Islet of Langerhans (tissue), 1 donor: ENCODE data around the gene EML6.
A peak's percentile ranks its signal among the peaks of the same experiment; 100 is the strongest.

Experiments
- FAIRE-seq: peaks from one replicate; lab custom pipeline; 2011; peaks lifted over from hg19 to GRCh38; lab: Jason Lieb, UNC

The EML6 gene

GRCh38 chr2:54880428-54880827 lies 157.0 kb downstream of the EML6 start:
- FAIRE-seq = no peak

DNA sequence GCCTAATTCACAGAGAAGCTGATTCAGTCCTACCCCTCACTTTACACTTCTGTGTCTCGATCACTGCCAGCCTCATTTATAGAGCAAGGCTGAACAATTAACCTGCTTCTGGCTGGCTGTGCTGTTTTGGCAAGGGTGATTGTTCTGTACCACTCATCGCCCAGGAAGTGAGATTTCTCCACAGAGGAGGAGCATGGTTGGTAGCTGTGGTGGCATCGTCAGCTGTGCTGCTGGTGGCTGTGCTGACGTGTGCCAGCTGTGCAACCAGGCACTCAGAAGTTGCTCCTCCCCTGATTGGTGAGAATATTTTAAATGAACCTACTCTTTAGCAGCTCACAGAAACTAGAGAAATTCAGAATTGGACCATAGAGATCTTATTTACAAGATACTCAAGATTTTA lies 158.3 kb downstream of the EML6 start:
- no peak for FAIRE-seq

DNA sequence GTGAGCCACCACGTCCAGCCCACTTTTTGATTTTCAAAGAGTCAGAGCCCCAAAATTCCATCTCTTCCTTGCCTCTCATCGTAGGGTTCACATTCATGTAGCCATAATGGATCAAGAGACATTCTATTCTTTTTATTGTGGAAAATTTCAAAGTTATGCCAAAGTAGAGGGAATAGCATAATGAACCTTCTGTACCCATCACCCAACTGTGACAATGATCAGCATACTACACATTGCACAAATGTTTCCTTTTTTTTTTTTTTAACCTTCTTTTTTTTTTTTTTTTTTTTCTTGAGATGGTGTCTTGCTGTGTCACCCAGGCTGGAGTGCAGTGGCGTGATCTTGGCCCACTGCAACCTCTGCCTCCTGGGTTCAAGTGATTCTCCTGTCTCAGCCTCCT lies 162.4 kb downstream of the EML6 start:
- FAIRE-seq = no peak

DNA sequence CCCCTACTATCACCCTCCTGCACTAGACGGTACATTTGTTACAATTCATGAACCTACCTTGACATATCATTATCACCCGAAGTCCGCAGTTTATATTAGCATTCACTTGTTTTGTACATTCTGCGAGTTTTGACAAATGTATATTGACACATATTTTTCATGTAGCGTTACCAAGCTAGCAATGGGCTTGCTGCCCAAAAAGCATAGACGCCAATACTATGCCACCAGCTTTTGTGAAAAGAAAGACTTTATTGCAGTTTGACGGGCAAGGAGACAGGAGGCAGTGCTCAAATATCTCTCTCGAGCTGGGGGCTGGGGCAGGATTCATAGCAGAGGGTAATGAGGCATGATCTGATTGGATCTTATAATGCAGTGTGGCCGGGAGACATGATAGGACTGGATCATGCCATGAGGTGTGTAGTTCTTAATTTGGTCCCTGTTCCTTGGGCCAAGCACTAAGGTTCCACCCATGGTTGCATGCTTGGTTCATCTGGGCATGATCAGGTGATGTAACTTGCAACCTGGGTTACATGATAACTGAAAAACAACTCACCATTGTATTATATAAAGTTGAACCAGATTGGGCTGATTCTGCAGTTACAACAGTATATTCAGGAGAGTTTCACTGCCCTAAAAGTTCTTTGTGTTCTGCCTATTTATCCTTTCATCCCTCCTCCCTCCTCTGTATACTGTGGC lies 164.5 kb downstream of the EML6 start:
- no peak for FAIRE-seq

DNA sequence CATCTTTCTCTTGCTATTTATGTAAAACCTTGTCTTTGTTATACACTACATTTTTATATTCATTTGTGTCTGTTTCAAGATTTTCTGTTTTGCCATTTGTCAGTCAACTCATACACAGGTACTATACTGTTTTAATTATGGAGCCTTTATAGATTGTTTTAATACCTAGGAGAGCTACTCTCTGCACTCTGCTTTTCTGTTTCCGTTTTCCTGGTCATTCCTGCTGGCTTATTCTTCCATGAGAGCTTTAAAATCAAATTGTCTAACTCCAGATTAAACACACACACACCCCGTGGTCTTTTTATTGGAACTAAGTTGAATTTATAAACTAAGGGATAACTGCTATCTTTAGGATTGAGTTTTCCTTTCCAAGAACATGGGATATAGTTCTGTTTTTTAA lies 165.6 kb downstream of the EML6 start:
- FAIRE-seq = no peak

DNA sequence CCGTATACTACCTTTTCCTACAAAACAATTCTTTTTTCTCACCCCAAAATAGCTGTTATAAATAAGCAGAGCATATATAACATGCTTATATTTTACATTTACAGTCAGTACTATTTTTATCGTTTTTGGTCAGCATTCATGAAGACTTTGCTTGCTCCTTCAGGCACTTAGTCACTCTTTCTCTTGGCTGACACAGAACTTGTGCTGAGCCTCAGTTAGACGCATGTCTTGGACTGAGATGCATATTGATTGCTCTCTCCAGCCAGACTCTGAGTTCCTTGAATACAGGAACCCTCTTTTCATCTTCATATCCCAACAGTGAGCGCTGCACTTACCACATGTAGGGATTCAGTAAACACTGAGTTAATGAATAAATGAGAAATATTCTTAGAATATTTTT lies 168.4 kb downstream of the EML6 start:
- FAIRE-seq = no peak

DNA sequence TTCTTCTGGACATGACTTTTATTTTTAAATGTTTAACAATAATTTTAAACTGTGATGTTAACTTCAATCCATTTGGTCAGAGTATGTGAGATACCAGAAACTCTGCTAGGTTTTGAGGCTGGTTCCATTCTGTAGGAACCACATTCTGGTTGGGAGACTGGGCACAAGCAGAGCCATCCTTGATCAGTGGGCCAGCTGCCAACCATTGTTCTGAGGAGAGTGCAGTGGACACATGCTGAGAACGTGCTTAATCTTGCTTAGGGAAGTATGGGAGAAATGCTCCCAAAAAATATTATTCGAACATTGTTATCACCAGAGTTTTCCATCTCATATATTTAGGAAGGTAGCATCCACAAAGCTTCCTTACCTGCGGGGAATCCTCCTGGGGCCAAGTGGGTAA lies 171.0 kb downstream of the EML6 start:
- no peak for FAIRE-seq

GRCh38 chr2:54895730-54896129 lies 172.3 kb downstream of the EML6 start:
- FAIRE-seq = no peak

GRCh38 chr2:54897420-54898310 lies 174.2 kb downstream of the EML6 start:
- FAIRE-seq = no peak

DNA sequence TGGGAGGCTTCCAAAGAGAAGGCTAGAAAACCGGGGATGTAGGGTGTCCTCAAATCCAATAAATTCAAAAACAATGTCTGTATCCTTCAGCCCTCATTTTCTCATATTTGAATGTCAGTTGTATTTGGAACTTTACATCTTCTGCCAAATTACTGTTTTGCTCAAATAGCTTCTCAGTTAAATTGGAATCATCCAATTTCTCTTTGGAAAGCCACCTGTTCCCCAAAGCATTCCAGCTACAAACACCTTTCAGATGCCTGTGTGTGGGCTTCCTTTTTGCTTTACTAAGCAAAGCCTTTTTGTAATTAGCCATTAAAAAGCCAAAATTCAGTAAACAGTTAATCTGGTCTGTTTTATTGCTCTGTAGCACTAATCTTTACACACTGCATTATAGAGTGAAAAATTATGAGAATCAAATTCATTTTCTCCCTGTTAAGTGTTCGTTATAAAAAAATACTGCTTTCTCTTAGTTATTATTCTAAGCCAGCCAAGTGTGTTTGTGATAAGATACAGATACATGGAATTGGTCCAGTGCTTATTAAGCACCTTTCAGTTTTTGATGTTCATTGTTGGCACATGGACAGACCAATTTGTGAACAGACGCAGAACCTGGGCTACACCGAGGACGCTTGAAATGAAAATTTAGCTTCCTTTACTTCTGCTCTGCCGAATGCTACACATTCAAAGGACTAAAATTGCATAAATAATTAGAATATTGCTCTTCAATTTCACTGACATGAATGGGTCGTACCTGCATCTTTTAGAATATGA lies 175.2 kb downstream of the EML6 start:
- no peak for FAIRE-seq

GRCh38 chr2:54899576-54900200 lies 176.2 kb downstream of the EML6 start:
- FAIRE-seq = peak; percentile 98

GRCh38 chr2:54901224-54901986 lies 177.9 kb downstream of the EML6 start:
- FAIRE-seq = no peak

DNA sequence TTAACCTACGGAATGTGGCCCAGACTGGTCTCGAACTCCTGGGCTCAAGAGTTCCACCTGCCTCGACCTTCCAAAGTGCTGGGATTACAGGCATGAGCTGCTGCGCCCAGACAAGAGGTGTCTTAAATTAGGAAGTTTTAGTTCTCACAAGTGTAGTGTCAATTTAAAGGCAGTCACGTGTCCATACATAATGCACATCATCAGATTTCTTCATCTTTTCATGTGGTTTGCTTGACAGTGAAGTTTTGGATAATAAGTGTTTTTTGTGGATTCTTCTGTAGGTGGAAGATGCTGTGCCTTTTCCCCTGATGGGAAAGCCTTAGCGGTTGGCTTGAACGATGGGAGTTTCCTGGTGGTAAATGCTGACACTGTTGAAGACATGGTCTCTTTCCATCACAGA lies 179.3 kb downstream of the EML6 start:
- no peak for FAIRE-seq

DNA sequence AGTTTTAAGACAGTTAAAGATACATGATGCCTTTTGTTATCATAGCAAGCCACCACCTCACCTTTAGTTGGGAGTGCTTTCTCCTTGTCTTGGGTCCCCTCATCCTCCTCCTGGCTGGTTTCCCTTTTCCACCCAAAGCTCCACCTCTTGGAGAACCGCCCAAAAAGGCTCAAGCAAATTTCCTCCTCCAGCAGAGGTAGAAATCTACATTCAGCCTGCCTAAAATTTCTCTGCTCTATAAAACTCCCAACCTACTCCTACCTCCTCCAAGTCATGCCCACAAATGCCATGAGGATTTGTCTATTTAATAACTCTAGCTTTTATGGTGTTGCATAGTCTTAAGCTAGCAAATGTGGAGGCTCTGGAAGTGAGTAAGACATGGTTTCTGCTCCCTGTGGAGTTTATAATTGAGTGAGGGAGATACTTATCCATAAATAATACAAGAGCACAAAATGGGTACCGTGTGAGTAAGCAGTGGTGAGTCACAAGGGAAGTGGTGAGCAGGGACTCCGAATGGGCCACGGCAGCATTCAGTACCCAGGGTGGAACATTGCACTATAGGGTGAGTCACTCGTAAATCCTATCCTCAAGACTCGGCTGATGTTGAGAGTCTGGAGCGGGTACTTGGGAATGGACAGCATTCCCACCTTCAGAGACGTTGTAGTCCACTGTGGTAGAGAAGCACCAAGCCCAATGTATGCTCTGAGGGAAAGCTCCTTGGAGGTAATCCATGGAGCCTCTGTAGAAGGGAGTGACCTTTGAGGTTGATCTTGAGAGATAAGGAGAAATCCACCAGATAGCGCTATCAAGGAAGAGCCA lies 180.5 kb downstream of the EML6 start:
- FAIRE-seq = no peak

GRCh38 chr2:54904836-54905235 lies 181.4 kb downstream of the EML6 start:
- no peak for FAIRE-seq

- FAIRE-seq = no peak
Measured at GRCh38 chr2:54906716-54907115, 183.3 kb downstream of the EML6 start.

DNA sequence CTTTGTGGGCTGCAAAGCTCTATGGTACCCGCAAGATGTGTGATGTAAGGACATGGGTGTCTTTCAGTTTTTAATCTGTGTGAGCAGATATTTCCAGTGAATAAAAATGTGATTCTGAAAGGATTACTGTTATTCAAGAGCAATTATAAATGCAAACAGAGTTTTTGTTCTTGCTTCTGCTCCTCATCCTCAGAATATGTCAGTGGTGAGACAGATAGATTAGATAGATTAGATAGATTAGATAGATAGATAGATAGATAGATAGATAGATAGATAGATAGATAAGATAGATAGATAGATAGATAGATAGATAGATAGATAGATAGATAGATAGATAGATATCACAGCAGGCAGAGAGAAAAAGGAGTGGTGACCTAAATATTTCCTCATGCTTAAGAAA lies 184.2 kb downstream of the EML6 start:
- FAIRE-seq = no peak

- no peak for FAIRE-seq
Measured at GRCh38 chr2:54908591-54908990, 185.1 kb downstream of the EML6 start.

- FAIRE-seq = no peak
Measured at GRCh38 chr2:54909001-54909400, 185.5 kb downstream of the EML6 start.

DNA sequence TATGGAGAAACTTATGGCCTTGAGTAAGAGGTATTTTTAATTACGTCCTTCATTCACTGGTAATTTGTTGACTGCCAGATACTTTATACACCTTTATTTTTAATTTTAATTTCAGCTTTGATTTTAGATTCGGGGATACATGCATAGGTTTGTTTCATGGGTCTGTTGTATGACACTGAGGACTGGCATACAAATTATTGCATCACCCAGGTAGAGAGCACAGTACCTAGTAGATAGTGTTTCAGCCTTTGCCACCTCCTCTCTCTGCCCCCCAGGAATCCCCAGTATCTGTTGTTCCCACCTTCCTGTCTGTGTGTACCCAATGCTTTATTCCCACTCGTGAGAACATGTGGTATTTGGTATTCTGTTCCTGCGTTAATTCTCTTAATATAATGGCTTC lies 188.8 kb downstream of the EML6 start:
- FAIRE-seq = no peak

- FAIRE-seq = no peak
Measured at GRCh38 chr2:54912893-54913292, 189.4 kb downstream of the EML6 start.
